Mucosa of rectum (tissue), 2 donors: Measurements from ENCODE around the gene ZNF783.

Experiments
- H3K27ac ChIP-seq, 2 donors: one replicate each; pipeline ENCODE4 v1.7.0; 2013; ENCODE audit warnings: inconsistent platforms in 2 of 2, low read depth in 2 of 2, low read length in 2 of 2
- H3K27me3 ChIP-seq, 2 donors: one replicate each; pipeline ENCODE4 v1.7.0; 2013; ENCODE audit warnings: low read length in 2 of 2; ENCODE audit not compliant: control insufficient read depth in 2 of 2, insufficient read depth in 2 of 2
- H3K36me3 ChIP-seq, 2 donors: one replicate each; pipeline ENCODE4 v1.7.0; 2013; ENCODE audit warnings: low read length in 2 of 2; ENCODE audit not compliant: control insufficient read depth in 2 of 2, insufficient read depth in 2 of 2
- H3K4me1 ChIP-seq, 2 donors: one replicate each; pipeline ENCODE4 v1.7.0; 2013; ENCODE audit warnings: low read length in 2 of 2, mild to moderate bottlenecking in 1 of 2; ENCODE audit not compliant: control insufficient read depth in 2 of 2, insufficient read depth in 2 of 2
- H3K4me3 ChIP-seq, 2 donors: one replicate each; pipeline ENCODE4 v1.7.0; 2013; ENCODE audit warnings: low read length in 2 of 2
- H3K9ac ChIP-seq, 2 donors: one replicate each; pipeline ENCODE4 v1.7.0; 2013; ENCODE audit warnings: low read length in 2 of 2, low read depth in 1 of 2, mild to moderate bottlenecking in 1 of 2
- H3K9me3 ChIP-seq, 2 donors: one replicate each; pipeline ENCODE4 v1.7.0; 2013; ENCODE audit warnings: low read length in 2 of 2; ENCODE audit not compliant: control insufficient read depth in 2 of 2
- donor health status: healthy.
- donor health status: Normal muscosa, but diverticular disease.

ZNF783 gene

GRCh38 chr7:149286811-149287400 is 24.9 kb downstream of the ZNF783 start:
- peaks cover 10 to 13% of the 10 kb centered on the region in 2 donors for H3K4me1 ChIP-seq
- peaks cover 0 to 3% of the 10 kb centered on the region in 2 donors for H3K36me3 ChIP-seq
- no peak overlapping the region for H3K4me3 ChIP-seq
- no peak overlapping the region for H3K27ac ChIP-seq
- no peaks in the 10 kb centered on the region for H3K9me3 ChIP-seq
- no peak overlapping the region for H3K9ac ChIP-seq
- H3K27me3 ChIP-seq: no peaks in the 10 kb centered on the region

- Histone ChIP-seq H3K4me1 (peaks cover 10 to 13% of the 10 kb centered on the region in 2 donors), H3K27ac (no peak overlapping the region), H3K36me3 (peaks cover 0 to 3% of the 10 kb centered on the region in 2 donors), H3K4me3 (no peak overlapping the region), H3K9me3 (no peaks in the 10 kb centered on the region), H3K27me3 (no peaks in the 10 kb centered on the region), H3K9ac (no peak overlapping the region)
Observed at GRCh38 chr7:149287622-149288021, 25.6 kb downstream of the ZNF783 start.

GRCh38 chr7:149289262-149289661 is 27.3 kb downstream of the ZNF783 start:
- no peaks in the 10 kb centered on the region for H3K9me3 ChIP-seq
- H3K4me1 ChIP-seq: peaks cover 10 to 13% of the 10 kb centered on the region in 2 donors
- H3K36me3 ChIP-seq: peaks cover 0 to 6% of the 10 kb centered on the region in 2 donors
- H3K4me3 ChIP-seq: no peak overlapping the region
- no peaks in the 10 kb centered on the region for H3K27me3 ChIP-seq
- H3K27ac ChIP-seq: no peak overlapping the region
- H3K9ac ChIP-seq: no peak overlapping the region

GRCh38 chr7:149289856-149290255 is 27.9 kb downstream of the ZNF783 start:
- Histone ChIP-seq H3K4me1 (peaks cover 7 to 8% of the 10 kb centered on the region in 2 donors), H3K9ac (no peak overlapping the region), H3K27ac (no peak overlapping the region), H3K9me3 (no peaks in the 10 kb centered on the region), H3K27me3 (no peaks in the 10 kb centered on the region), H3K36me3 (peaks cover 0 to 9% of the 10 kb centered on the region in 2 donors), H3K4me3 (no peak overlapping the region)

GRCh38 chr7:149291036-149291780 is 29.2 kb downstream of the ZNF783 start:
- Histone ChIP-seq H3K4me3 (no peak overlapping the region), H3K9me3 (no peaks in the 10 kb centered on the region), H3K9ac (no peak overlapping the region), H3K27me3 (no peaks in the 10 kb centered on the region), H3K27ac (no peak overlapping the region), H3K36me3 (peaks cover 0 to 9% of the 10 kb centered on the region in 2 donors), H3K4me1 (no peaks in the 10 kb centered on the region)

GRCh38 chr7:149291781-149292461 is 29.9 kb downstream of the ZNF783 start:
- Histone ChIP-seq H3K4me1 (no peaks in the 10 kb centered on the region), H3K27me3 (no peaks in the 10 kb centered on the region), H3K36me3 (peaks cover 0 to 9% of the 10 kb centered on the region in 2 donors), H3K9me3 (no peaks in the 10 kb centered on the region), H3K9ac (no peak overlapping the region), H3K4me3 (no peak overlapping the region), H3K27ac (no peak overlapping the region)

- no peaks in the 10 kb centered on the region for H3K9me3 ChIP-seq
- no peaks in the 10 kb centered on the region for H3K27me3 ChIP-seq
- no peak overlapping the region for H3K27ac ChIP-seq
- H3K4me1 ChIP-seq: no peaks in the 10 kb centered on the region
- H3K9ac ChIP-seq: no peak overlapping the region
- peaks cover 0 to 9% of the 10 kb centered on the region in 2 donors for H3K36me3 ChIP-seq
- no peak overlapping the region for H3K4me3 ChIP-seq
Observed at GRCh38 chr7:149292462-149292823, 30.4 kb downstream of the ZNF783 start.

GRCh38 chr7:149293338-149293737 is 31.3 kb downstream of the ZNF783 start:
- no peaks in the 10 kb centered on the region for H3K9me3 ChIP-seq
- H3K9ac ChIP-seq: no peak overlapping the region
- peaks cover 0 to 9% of the 10 kb centered on the region in 2 donors for H3K36me3 ChIP-seq
- H3K27ac ChIP-seq: no peak overlapping the region
- H3K4me3 ChIP-seq: no peak overlapping the region
- no peaks in the 10 kb centered on the region for H3K27me3 ChIP-seq
- no peaks in the 10 kb centered on the region for H3K4me1 ChIP-seq

- Histone ChIP-seq H3K9ac (no peak overlapping the region), H3K9me3 (peaks cover 0 to 4% of the 10 kb centered on the region in 2 donors), H3K36me3 (peaks cover 0 to 9% of the 10 kb centered on the region in 2 donors), H3K27me3 (no peaks in the 10 kb centered on the region), H3K4me3 (no peak overlapping the region), H3K4me1 (no peaks in the 10 kb centered on the region), H3K27ac (no peak overlapping the region)
Observed at GRCh38 chr7:149293946-149294633, 32.1 kb downstream of the ZNF783 start.
